HG03442 (cell line): ENCODE results near the gene GPR183.

Experiments
- ATAC-seq: cut with Tn5 transposase; IDR thresholded peaks from one replicate; pipeline ENCODE4 v1.9.1; 2021; ENCODE audit warnings: mild to moderate bottlenecking, moderate library complexity; ENCODE audit not compliant: unreplicated experiment

Gene GPR183

GRCh38 chr13:99339736-99340397, 32.7 kb upstream of the GPR183 start:
- no peak for ATAC-seq

GRCh38 chr13:99339230-99339721, 32.1 kb upstream of the GPR183 start:
- no peak for ATAC-seq

GRCh38 chr13:99335603-99336002, 28.4 kb upstream of the GPR183 start:
- ATAC-seq, result peak; percentile 61

- no peak for ATAC-seq
Observed at GRCh38 chr13:99335087-99335486, 27.9 kb upstream of the GPR183 start.

- ATAC-seq, result no peak
Observed at GRCh38 chr13:99334221-99334620, 27.0 kb upstream of the GPR183 start.

GRCh38 chr13:99332456-99332855, 25.3 kb upstream of the GPR183 start:
- peak; percentile 12 for ATAC-seq

- ATAC-seq, result peak; percentile 77
Observed at GRCh38 chr13:99331881-99332293, 24.7 kb upstream of the GPR183 start.

- ATAC-seq, result no peak
Observed at GRCh38 chr13:99330942-99331341, 23.7 kb upstream of the GPR183 start.

GRCh38 chr13:99329477-99329876, 22.3 kb upstream of the GPR183 start:
- no peak for ATAC-seq

GRCh38 chr13:99327761-99328160, 20.6 kb upstream of the GPR183 start:
- no peak for ATAC-seq

GRCh38 chr13:99327126-99327525, 19.9 kb upstream of the GPR183 start:
- ATAC-seq, result no peak

GRCh38 chr13:99326012-99326411, 18.8 kb upstream of the GPR183 start:
- no peak for ATAC-seq

- no peak for ATAC-seq
Observed at GRCh38 chr13:99323488-99323887, 16.3 kb upstream of the GPR183 start.

- peak; percentile 91 for ATAC-seq
Observed at GRCh38 chr13:99322297-99323103, 15.3 kb upstream of the GPR183 start.

GRCh38 chr13:99321709-99322108, 14.5 kb upstream of the GPR183 start:
- ATAC-seq, result no peak

GRCh38 chr13:99320693-99321481, 13.7 kb upstream of the GPR183 start:
- ATAC-seq, result no peak

- ATAC-seq, result no peak
Observed at GRCh38 chr13:99316657-99317256, 9.6 kb upstream of the GPR183 start.

- ATAC-seq, result no peak
Observed at GRCh38 chr13:99316224-99316623, 9.0 kb upstream of the GPR183 start.

GRCh38 chr13:99315186-99315585, 8.0 kb upstream of the GPR183 start:
- no peak for ATAC-seq

- no peak for ATAC-seq
Observed at GRCh38 chr13:99314640-99315176, 7.5 kb upstream of the GPR183 start.

- no peak for ATAC-seq
Observed at GRCh38 chr13:99313941-99314340, 6.7 kb upstream of the GPR183 start.
